Mesenchymal stem cell (in vitro differentiated cells and primary cell): ENCODE measurements around the gene SLC2A1. TPM values are rescaled to one million over a fixed set of nuclear protein-coding genes. Genes with fewer than 3 reads are reported as not detected.

Source experiments
- DNase-seq: peaks from one replicate; pipeline ENCODE4 v3.0.0-alpha.2; 2013
- H2AFZ ChIP-seq: one replicate; pipeline ENCODE4 v1.6.1; 2013; ENCODE audit warnings: low read depth, mild to moderate bottlenecking, control low read depth, inconsistent platforms, low read length, moderate library complexity
- H2AK5ac ChIP-seq: 2 replicates; pipeline ENCODE4 v1.6.1; 2013; ENCODE audit warnings: low read length, moderate library complexity, mild to moderate bottlenecking, inconsistent platforms; ENCODE audit not compliant: severe bottlenecking
- H2BK120ac ChIP-seq: one replicate; pipeline ENCODE4 v1.6.1; 2013; ENCODE audit warnings: low read depth, mild to moderate bottlenecking, inconsistent platforms, low read length, moderate library complexity
- H2BK12ac ChIP-seq, 2 experiments: one replicate each; pipeline ENCODE4 v1.6.1; 2013; ENCODE audit warnings: inconsistent platforms in 2 of 2, low read length in 2 of 2, mild to moderate bottlenecking in 2 of 2, moderate library complexity in 2 of 2, control low read depth in 1 of 2
- H2BK15ac ChIP-seq: one replicate; pipeline ENCODE4 v1.6.1; 2013; ENCODE audit warnings: mild to moderate bottlenecking, low read depth, inconsistent platforms; ENCODE audit not compliant: poor library complexity, severe bottlenecking
- H2BK5ac ChIP-seq: 2 replicates; pipeline ENCODE4 v1.6.1; 2013; ENCODE audit warnings: low read depth, mild to moderate bottlenecking, low read length, control low read depth, inconsistent platforms; ENCODE audit not compliant: poor library complexity, severe bottlenecking
- H3K14ac ChIP-seq, 2 experiments: one replicate each; pipeline ENCODE4 v1.6.1; 2013; ENCODE audit warnings: inconsistent platforms in 2 of 2, low read length in 2 of 2, control low read depth in 1 of 2, mild to moderate bottlenecking in 1 of 2, moderate library complexity in 1 of 2
- H3K18ac ChIP-seq, 2 experiments: one replicate each; pipeline ENCODE4 v1.6.1; 2013; ENCODE audit warnings: inconsistent platforms in 2 of 2, low read length in 2 of 2, control low read depth in 1 of 2, low read depth in 1 of 2, mild to moderate bottlenecking in 1 of 2
- H3K23ac ChIP-seq, 2 experiments: one replicate each; pipeline ENCODE4 v1.6.1; 2013; ENCODE audit warnings: inconsistent platforms in 2 of 2, low read length in 2 of 2, mild to moderate bottlenecking in 2 of 2, moderate library complexity in 2 of 2, control low read depth in 1 of 2
- H3K27ac ChIP-seq: 2 replicates; pipeline ENCODE4 v1.5.1; 2013; ENCODE audit warnings: mild to moderate bottlenecking, moderate library complexity, low read length, control low read depth, inconsistent platforms; ENCODE audit not compliant: poor library complexity, severe bottlenecking
- H3K27me3 ChIP-seq, 2 experiments: 2 replicates each; pipeline versions ENCODE4 v1.6.1 to v1.7.0; 2013; ENCODE audit warnings: low read length in 2 of 2, mild to moderate bottlenecking in 2 of 2, moderate library complexity in 2 of 2, control low read depth in 1 of 2, inconsistent platforms in 1 of 2; ENCODE audit not compliant: control insufficient read depth in 1 of 2, insufficient read depth in 1 of 2
- H3K36me3 ChIP-seq, 2 experiments: 2 replicates each; pipeline versions ENCODE4 v1.6.1 to v1.7.0; 2013; ENCODE audit warnings: low read length in 2 of 2, control low read depth in 1 of 2, inconsistent platforms in 1 of 2, low read depth in 1 of 2, mild to moderate bottlenecking in 1 of 2; ENCODE audit not compliant: insufficient read depth in 2 of 2, control insufficient read depth in 1 of 2
- H3K4ac ChIP-seq, 2 experiments: one replicate each; pipeline ENCODE4 v1.6.1; 2013; ENCODE audit warnings: inconsistent platforms in 2 of 2, low read length in 2 of 2, mild to moderate bottlenecking in 2 of 2, moderate library complexity in 2 of 2, control low read depth in 1 of 2, low read depth in 1 of 2
- H3K4me1 ChIP-seq: 2 replicates; pipeline ENCODE4 v1.6.1; 2013; ENCODE audit warnings: low read depth, low read length, control low read depth; ENCODE audit not compliant: control insufficient read depth, insufficient read depth
- H3K4me2 ChIP-seq: 2 replicates; pipeline ENCODE4 v1.6.1; 2013; ENCODE audit warnings: low read length, mild to moderate bottlenecking, inconsistent platforms; ENCODE audit not compliant: poor library complexity, severe bottlenecking
- H3K4me3 ChIP-seq, 2 experiments: 2 replicates each; pipeline versions ENCODE4 v1.5.1 to v1.7.0; 2013; ENCODE audit warnings: low read length in 2 of 2, mild to moderate bottlenecking in 2 of 2, control low read depth in 1 of 2, low read depth in 1 of 2; ENCODE audit not compliant: insufficient read depth in 1 of 2
- H3K79me1 ChIP-seq: replicated peaks from 2 replicates; pipeline ENCODE4 v1.6.1; 2013; ENCODE audit warnings: mild to moderate bottlenecking, control low read depth, low read length, inconsistent platforms; ENCODE audit not compliant: poor library complexity, severe bottlenecking
- H3K9ac ChIP-seq: 2 replicates; pipeline ENCODE4 v1.7.0; 2013; ENCODE audit warnings: mild to moderate bottlenecking, low read length, moderate library complexity
- H3K9me3 ChIP-seq: 2 replicates; pipeline ENCODE4 v1.7.0; 2013; ENCODE audit warnings: mild to moderate bottlenecking, low read length; ENCODE audit not compliant: control insufficient read depth
- H4K8ac ChIP-seq: one replicate; pipeline ENCODE4 v1.6.1; 2013; ENCODE audit warnings: inconsistent platforms, mild to moderate bottlenecking, low read length, moderate library complexity
- H4K91ac ChIP-seq: one replicate; pipeline ENCODE4 v1.6.1; 2013; ENCODE audit warnings: mild to moderate bottlenecking, low read length, inconsistent platforms
- WGBS: methylation state at CpG from one replicate; pipeline ENCODE4 v1.1.7; 2013; ENCODE audit warnings: mixed read lengths; 5-methylcytosine and 5-hydroxymethylcytosine counted together
- polyA plus RNA-seq, 2 experiments: library from polyadenylated mRNA; stranded (reverse); fragments of 200-250 nt; gene quantifications; one replicate each; pipeline ENCODE4 v1.2.3, GENCODE V29; 2013

The SLC2A1 gene
- 64.6 TPM for polyA plus RNA-seq (2013, experiment 1 of 2)
- 64.8 TPM for polyA plus RNA-seq (2013, experiment 2 of 2)

DNA sequence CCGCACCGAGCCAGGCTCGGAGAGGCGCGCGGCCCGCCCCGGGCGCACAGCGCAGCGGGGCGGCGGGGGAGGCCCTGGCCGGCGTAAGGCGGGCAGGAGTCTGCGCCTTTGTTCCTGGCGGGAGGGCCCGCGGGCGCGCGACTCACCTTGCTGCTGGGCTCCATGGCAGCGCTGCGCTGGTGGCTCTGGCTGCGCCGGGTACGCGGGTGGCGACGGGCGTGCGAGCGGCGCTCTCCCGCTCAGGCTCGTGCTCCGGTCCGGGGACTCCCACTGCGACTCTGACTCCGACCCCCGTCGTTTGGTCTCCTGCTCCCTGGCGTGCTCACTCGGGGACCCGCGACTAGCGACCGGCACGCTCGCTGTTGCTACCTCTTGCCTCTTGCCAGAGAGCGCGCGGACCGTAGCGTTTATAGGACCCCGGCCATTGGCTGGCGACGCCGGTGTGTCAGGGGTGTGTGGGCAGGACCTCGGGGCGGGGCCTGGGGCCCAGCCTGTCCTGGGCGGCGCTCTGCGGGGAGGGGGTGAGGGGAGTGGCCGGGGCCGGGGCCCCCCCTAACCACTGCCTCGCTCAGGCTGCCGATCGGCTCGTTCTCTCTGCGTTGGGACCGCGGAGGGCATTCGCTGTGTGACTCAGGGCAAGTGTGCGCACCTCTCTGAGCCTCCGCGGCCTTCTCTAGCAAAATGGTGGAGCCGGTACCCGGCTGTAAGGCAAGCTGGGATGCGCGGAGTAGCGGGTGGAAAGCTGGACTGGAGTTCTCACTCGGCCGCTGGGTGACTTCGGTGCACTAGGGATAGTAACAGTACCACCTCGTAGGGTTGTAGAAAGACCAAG lies at the start of gene SLC2A1:
SLC2A1 (minus strand) TSS at position 381 of the 832 bp plus-strand sequence; CDS start at position 164, 217 bp downstream.
- Histone ChIP-seq H2BK15ac (peak within 1 kb of the TSS; percentile 12), H3K23ac (peak within 1 kb of the TSS; percentile 70 to 90), H2BK5ac (peak within 1 kb of the TSS; percentile 77), H3K27me3 (peaks cover 0 to 7% of the 10 kb centered on the region in 2 experiments), H3K36me3 (no peaks in the 10 kb centered on the region), H2BK12ac (peak within 1 kb of the TSS in 1 of 2 experiments; percentile 16), H3K18ac (peak within 1 kb of the TSS; percentile 59 to 75), H2AFZ (peak within 1 kb of the TSS; percentile 72), H3K27ac (peak within 1 kb of the TSS; percentile 88), H4K91ac (peak within 1 kb of the TSS; percentile 66), H3K9ac (peak within 1 kb of the TSS; percentile 90), H3K4me3 (peak within 1 kb of the TSS; percentile 91 to 96), H2BK120ac (peak within 1 kb of the TSS; percentile 23), H3K4ac (peak within 1 kb of the TSS; percentile 37 to 41), H4K8ac (no peak within 1 kb of the TSS), H3K79me1 (peaks cover 7% of the 10 kb centered on the region), H3K4me2 (peak within 1 kb of the TSS; percentile 68), H3K14ac (no peak within 1 kb of the TSS), H3K9me3 (no peaks in the 10 kb centered on the region), H3K4me1 (peaks cover 32% of the 10 kb centered on the region), H2AK5ac (no peak within 1 kb of the TSS)
- under 1% methylated on average over 63 of the region's 87 CpGs for WGBS
- peak; percentile 95 for DNase-seq

DNA sequence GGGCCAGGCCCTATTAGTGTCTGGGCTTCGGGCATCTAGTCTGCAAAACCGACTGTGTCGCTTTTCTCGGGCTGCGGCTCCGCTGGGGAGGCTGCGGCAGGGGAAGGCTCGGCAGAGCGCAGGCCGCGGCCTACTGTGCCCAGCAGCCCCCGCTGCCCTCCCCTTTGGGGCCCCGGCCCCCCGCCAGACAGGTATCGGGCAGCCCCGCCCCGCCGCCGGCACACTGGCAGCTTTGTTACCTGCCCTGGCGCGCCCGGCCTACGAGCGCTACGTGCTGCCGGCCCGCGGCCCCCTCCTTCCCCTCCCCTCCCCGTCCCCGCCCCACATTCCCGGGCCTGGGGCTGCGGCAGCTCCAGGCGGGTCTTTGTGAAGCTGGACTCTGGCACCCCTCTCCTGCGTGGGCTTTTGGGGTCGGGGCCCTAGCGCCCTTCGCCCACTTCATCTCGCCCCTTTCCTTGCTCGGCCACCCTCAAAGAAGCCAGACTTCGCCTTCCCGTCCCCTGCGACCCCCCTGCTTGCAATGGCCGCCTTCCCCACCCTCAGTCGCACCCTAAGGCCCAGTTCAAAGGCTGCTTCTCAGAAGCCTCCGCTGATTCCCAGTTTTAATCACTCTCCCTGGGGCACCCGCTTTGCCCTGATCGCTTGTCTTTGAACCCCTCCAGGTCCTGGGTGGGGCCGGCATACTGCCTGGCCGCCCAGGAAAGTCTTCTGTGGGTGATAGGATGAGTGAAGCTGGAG lies 48.9 kb upstream of the SLC2A1 start:
- 36% methylated on average over 48 of the region's 49 CpGs for WGBS
- Histone ChIP-seq H2BK15ac (no peak overlapping the region), H3K9me3 (no peaks in the 10 kb centered on the region), H3K27me3 (peaks cover 0 to 64% of the 10 kb centered on the region in 2 experiments), H2AK5ac (no peak overlapping the region), H3K4me2 (no peak overlapping the region), H2AFZ (no peak overlapping the region), H3K4me1 (peaks cover 10% of the 10 kb centered on the region), H3K23ac (no peak overlapping the region), H2BK5ac (peak overlapping the region; percentile 22), H3K79me1 (no peaks in the 10 kb centered on the region), H3K14ac (peak overlapping the region in 1 of 2 experiments; percentile 84), H3K9ac (no peak overlapping the region), H3K36me3 (no peaks in the 10 kb centered on the region), H3K4me3 (no peak overlapping the region), H3K18ac (no peak overlapping the region), H2BK12ac (no peak overlapping the region), H3K4ac (no peak overlapping the region), H4K91ac (no peak overlapping the region), H2BK120ac (no peak overlapping the region), H4K8ac (peak overlapping the region; percentile 58), H3K27ac (no peak overlapping the region)
- DNase-seq: no peak

- no peak overlapping the region for H3K4me3 ChIP-seq
- no peak overlapping the region for H3K4me2 ChIP-seq
- H2BK15ac ChIP-seq: no peak overlapping the region
- H2BK12ac ChIP-seq: no peak overlapping the region
- no peak overlapping the region for H3K18ac ChIP-seq
- H3K9me3 ChIP-seq: no peaks in the 10 kb centered on the region
- H2AK5ac ChIP-seq: no peak overlapping the region
- H3K14ac ChIP-seq: no peak overlapping the region
- no peak overlapping the region for H2BK5ac ChIP-seq
- WGBS: 63% methylated on average over 18 of the region's 18 CpGs
- H3K9ac ChIP-seq: no peak overlapping the region
- no peak overlapping the region for H3K23ac ChIP-seq
- no peak overlapping the region for H2BK120ac ChIP-seq
- peaks cover 0 to 55% of the 10 kb centered on the region in 2 experiments for H3K27me3 ChIP-seq
- H2AFZ ChIP-seq: no peak overlapping the region
- H3K27ac ChIP-seq: no peak overlapping the region
- no peaks in the 10 kb centered on the region for H3K36me3 ChIP-seq
- no peak for DNase-seq
- H4K8ac ChIP-seq: no peak overlapping the region
- H3K4me1 ChIP-seq: peaks cover 10% of the 10 kb centered on the region
- H3K4ac ChIP-seq: no peak overlapping the region
- no peaks in the 10 kb centered on the region for H3K79me1 ChIP-seq
- peak overlapping the region; percentile 18 for H4K91ac ChIP-seq
These were observed 47.0 kb upstream of the SLC2A1 start for GRCh38 chr1:43005460-43006361.
